ENCODE data around the gene EIF4EBP2. TPM values are rescaled to one million over a fixed set of nuclear protein-coding genes. Genes with fewer than 3 reads are reported as not detected.
A peak's percentile ranks its signal among the peaks of the same experiment; 100 is the strongest.

The EIF4EBP2 gene
- total RNA-seq, 1 experiment from 2014 or later = 112 TPM

- TF ChIP-seq IRF2 (CRISPR knock-in tag; IDR thresholded peaks at IDR 0.05; ENCODE audit: borderline replicate concordance, low read depth) (no peak), RELA (CRISPR knock-in tag; IDR thresholded peaks at IDR 0.05; ENCODE audit: borderline replicate concordance) (no peak)
- TF ChIP-seq, protein P1, sequence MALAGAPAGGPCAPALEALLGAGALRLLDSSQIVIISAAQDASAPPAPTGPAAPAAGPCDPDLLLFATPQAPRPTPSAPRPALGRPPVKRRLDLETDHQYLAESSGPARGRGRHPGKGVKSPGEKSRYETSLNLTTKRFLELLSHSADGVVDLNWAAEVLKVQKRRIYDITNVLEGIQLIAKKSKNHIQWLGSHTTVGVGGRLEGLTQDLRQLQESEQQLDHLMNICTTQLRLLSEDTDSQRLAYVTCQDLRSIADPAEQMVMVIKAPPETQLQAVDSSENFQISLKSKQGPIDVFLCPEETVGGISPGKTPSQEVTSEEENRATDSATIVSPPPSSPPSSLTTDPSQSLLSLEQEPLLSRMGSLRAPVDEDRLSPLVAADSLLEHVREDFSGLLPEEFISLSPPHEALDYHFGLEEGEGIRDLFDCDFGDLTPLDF (CRISPR knock-in tag; IDR thresholded peaks at IDR 0.05) = no peak
These were observed 46.4 kb upstream of the EIF4EBP2 start (continued) for GRCh38 chr10:70357565-70357964.

DNA sequence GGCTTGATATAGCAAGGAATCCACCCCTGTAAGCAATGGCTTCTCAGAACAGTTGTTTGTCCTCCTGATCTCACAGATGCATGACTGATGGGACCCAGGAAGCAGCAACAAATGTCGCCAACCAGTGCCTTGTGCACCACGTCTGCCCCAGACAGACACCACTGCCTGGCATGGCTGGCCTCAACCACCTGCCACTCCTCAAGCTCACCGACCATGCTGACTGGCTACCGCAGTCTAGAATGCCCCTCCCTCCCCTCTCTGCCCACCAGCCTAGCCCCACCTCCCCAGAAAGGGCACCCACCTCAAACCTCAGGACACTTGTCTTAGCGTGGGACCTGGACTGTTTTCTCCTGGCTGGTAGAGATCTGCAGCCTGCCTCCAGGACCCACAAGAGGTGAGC, 45.5 kb upstream of the EIF4EBP2 start:
- no peak overlapping the region for H3K4me3 Mint-ChIP-seq
- H3K27me3 Mint-ChIP-seq (ENCODE audit: low read depth) = no peaks in the 10 kb centered on the region
- no peaks in the 10 kb centered on the region for H3K9me3 Mint-ChIP-seq
- 0 out of 2 replicates have a peak, but pooled peaks cover 5% of the 10 kb centered on the region for H3K36me3 Mint-ChIP-seq
- ChIA-PET POLR2A (no interaction called here), CTCF (interaction anchor here (0.5 to 2.1 kb wide), 6 partner anchors 10 to 137 kb away, joined by 4 to 13 read pairs (median 6); no protein-coding TSS in a partner anchor)
- H3K27ac Mint-ChIP-seq = peak overlapping the region; percentile 40
- ATAC-seq = peak; percentile 88
- DNase-seq (ENCODE audit: low spot score) = no peak
- H3K4me1 Mint-ChIP-seq = peaks cover 11% of the 10 kb centered on the region
- TF ChIP-seq ZNF281 (CRISPR knock-in tag; IDR thresholded peaks at IDR 0.05) (no peak), GRHL2 (CRISPR knock-in tag; IDR thresholded peaks at IDR 0.05; ENCODE audit: insufficient replicate concordance, severe bottlenecking) (no peak), ZNF671 (CRISPR knock-in tag; IDR thresholded peaks at IDR 0.05) (no peak), ATF3 (CRISPR knock-in tag; conservative IDR thresholded peaks at IDR 0.05) (no peak), MLX (CRISPR knock-in tag; IDR thresholded peaks at IDR 0.05) (no peak), KAT7 (CRISPR knock-in tag; IDR thresholded peaks at IDR 0.05; ENCODE audit: borderline replicate concordance) (no peak), CREB1 (CRISPR knock-in tag; IDR thresholded peaks at IDR 0.05) (no peak)
- TF ChIP-seq, protein P2, sequence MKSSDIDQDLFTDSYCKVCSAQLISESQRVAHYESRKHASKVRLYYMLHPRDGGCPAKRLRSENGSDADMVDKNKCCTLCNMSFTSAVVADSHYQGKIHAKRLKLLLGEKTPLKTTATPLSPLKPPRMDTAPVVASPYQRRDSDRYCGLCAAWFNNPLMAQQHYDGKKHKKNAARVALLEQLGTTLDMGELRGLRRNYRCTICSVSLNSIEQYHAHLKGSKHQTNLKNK (CRISPR knock-in tag; IDR thresholded peaks at IDR 0.05) = no peak
- TF ChIP-seq, protein P3, sequence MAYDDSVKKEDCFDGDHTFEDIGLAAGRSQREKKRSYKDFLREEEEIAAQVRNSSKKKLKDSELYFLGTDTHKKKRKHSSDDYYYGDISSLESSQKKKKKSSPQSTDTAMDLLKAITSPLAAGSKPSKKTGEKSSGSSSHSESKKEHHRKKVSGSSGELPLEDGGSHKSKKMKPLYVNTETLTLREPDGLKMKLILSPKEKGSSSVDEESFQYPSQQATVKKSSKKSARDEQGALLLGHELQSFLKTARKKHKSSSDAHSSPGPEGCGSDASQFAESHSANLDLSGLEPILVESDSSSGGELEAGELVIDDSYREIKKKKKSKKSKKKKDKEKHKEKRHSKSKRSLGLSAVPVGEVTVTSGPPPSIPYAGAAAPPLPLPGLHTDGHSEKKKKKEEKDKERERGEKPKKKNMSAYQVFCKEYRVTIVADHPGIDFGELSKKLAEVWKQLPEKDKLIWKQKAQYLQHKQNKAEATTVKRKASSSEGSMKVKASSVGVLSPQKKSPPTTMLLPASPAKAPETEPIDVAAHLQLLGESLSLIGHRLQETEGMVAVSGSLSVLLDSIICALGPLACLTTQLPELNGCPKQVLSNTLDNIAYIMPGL (CRISPR knock-in tag; IDR thresholded peaks at IDR 0.05) = no peak
- TF ChIP-seq, protein P4, sequence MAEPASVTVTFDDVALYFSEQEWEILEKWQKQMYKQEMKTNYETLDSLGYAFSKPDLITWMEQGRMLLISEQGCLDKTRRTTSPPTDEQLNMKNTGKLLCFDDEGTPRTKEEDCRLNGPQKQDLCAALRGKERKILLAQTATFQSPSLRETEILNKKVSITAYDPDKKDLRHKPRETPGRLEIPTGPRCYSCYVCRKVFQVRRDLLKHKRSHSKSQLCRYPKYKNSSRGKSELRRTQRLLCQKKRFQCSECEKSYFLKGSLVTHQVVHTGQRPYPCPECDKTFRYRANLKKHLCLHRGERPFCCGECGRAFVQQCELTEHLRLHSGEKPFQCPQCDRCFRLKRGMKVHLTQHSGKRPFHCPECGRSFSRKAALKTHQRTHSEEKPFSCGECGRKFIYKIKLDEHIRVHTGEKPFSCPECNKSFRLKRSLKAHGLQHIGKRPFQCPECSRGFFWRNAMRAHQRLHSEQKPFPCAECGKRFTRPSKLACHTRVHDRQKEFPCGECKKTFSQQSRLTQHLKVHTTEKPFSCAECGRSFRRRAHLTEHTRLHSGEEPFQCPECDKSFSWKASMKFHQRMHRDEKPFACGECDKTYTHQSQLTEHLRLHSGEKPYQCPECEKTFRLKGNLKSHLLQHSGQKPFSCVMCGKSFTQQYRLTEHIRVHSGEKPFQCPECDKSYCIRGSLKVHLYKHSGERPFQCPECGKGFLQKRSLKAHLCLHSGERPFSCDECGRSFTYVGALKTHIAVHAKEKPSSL (CRISPR knock-in tag; conservative IDR thresholded peaks at IDR 0.05) = no peak
- TF ChIP-seq, protein P5, sequence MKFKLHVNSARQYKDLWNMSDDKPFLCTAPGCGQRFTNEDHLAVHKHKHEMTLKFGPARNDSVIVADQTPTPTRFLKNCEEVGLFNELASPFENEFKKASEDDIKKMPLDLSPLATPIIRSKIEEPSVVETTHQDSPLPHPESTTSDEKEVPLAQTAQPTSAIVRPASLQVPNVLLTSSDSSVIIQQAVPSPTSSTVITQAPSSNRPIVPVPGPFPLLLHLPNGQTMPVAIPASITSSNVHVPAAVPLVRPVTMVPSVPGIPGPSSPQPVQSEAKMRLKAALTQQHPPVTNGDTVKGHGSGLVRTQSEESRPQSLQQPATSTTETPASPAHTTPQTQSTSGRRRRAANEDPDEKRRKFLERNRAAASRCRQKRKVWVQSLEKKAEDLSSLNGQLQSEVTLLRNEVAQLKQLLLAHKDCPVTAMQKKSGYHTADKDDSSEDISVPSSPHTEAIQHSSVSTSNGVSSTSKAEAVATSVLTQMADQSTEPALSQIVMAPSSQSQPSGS (CRISPR knock-in tag; IDR thresholded peaks at IDR 0.05; ENCODE audit: borderline replicate concordance, low read depth) = no peak
